ENCODE data around the gene EFNA5. TPM values are rescaled to one million over a fixed set of nuclear protein-coding genes. Genes with fewer than 3 reads are reported as not detected.

The EFNA5 gene
- total and polyA plus RNA-seq, 2 of the 8 experiments (the other 6 are each of a cell fraction or from before 2014, with no cell fraction given): 9.6 to 21.8 TPM

DNA sequence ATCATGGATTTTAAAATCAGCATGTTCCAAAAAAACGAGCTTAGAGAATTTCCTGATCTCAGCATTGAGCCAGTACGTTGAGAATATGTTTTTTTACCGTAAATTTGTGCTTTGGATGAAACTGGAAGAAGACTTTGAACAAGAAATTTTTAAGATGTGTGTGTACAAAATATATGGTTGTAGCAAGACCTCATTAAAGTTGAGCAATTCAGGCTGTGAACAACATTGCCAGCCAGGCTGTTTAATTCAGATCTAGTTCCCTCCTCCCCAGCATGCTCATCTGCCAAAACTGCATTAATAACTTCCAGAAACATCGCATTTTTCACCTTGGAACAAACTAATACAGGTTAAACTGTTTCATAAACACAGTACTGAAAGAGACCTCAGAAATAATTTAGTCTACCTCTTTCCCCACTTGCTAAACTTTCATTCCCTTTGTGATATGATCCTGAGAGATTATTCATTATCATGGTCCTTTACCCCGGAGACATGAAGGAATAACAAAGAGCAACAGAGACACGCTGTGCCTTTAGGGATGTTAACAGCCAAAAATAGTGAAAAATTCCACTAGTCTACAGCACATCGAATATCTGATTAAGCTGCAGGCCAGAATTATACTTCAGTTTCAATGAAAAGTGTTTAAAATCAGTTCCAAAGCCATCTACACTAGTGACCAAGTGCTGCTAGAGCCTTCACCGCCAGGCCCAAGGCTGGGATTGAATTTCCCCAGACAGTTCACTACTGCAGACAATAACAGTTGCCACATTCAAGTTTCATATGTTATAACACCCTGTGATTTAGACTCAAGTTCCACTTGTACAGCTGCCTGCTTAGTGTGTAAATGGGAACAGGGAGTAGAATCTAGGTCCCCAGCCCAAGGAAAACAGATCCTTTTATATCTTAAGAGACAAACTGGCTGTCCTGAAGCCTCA lies 89.6 kb downstream of the EFNA5 start:
- Histone ChIP-seq H4K20me1 (replicated peaks in 1 of 2; ENCODE audit: control insufficient read depth in 1 of 2, insufficient read depth in 2 of 2, low read length in 2 of 2) (no peaks in the 10 kb centered on the region), H3K79me2 (ENCODE audit: control insufficient read depth in 1 of 2, insufficient read depth in 2 of 2, low read length in 2 of 2) (peaks cover 0 to 26% of the 10 kb centered on the region in 2 experiments; a peak in 3 of 4 replicates), H3K9ac (replicated peaks in 1 of 4; ENCODE audit: extremely low read depth in 1 of 4, low read depth in 3 of 4, low read length in 3 of 4) (no peak overlapping the region), H3K23ac (ENCODE audit: insufficient read length) (no peak overlapping the region), H2AK5ac (ENCODE audit: low read depth, low read length) (no peak overlapping the region), H3K27me3 (replicated peaks in 1 of 4; ENCODE audit: control insufficient read depth in 3 of 4, extremely low read depth in 1 of 4, insufficient read depth in 3 of 4, low read length in 3 of 4) (no peaks in the 10 kb centered on the region), H2AFZ (ENCODE audit: low read length) (no peak overlapping the region), H3K4me2 (ENCODE audit: insufficient read depth in 1 of 2, low read depth in 2 of 2, low read length in 2 of 2) (no peak overlapping the region), H3K4me1 (replicated peaks in 1 of 4; ENCODE audit: control insufficient read depth in 3 of 4, insufficient read depth in 4 of 4, low read length in 3 of 4) (peaks cover 0 to 20% (median 8%) of the 10 kb centered on the region in 4 experiments; a peak in 6 of 7 replicates), H3K56ac (replicated peaks; ENCODE audit: insufficient read length, low read depth, low read length) (no peak overlapping the region), H3K79me1 (ENCODE audit: low read depth, low read length) (no peaks in the 10 kb centered on the region; the same call in 1 of the 2 replicates), H2BK5ac (ENCODE audit: low read depth, low read length) (no peak overlapping the region), H4K91ac (replicated peaks; ENCODE audit: insufficient read length, low read length) (no peak overlapping the region), H3K9me3 (ENCODE audit: insufficient read depth in 2 of 2, low read depth in 1 of 2, low read length in 1 of 2) (no peaks in the 10 kb centered on the region), H3K14ac (ENCODE audit: insufficient read length) (no peak overlapping the region), H2BK120ac (replicated peaks; ENCODE audit: low read depth, low read length) (no peak overlapping the region), H3K4ac (replicated peaks; ENCODE audit: insufficient read length, low read depth, low read length) (no peak overlapping the region), H3K18ac (ENCODE audit: extremely low read depth, low read length) (no peak overlapping the region), H3K23me2 (ENCODE audit: low read depth, low read length) (no peaks in the 10 kb centered on the region), H3K36me3 (ENCODE audit: control insufficient read depth in 2 of 4, insufficient read depth in 4 of 4, low read length in 3 of 4) (no peaks in the 10 kb centered on the region; a peak in 1 of 8 replicates), H3K27ac (ENCODE audit: low read depth, low read length) (no peak overlapping the region), H2BK20ac (ENCODE audit: low read length) (no peak overlapping the region), H4K8ac (ENCODE audit: extremely low read depth, insufficient read depth, low read length) (no peak overlapping the region), H4K5ac (ENCODE audit: insufficient read length, low read depth, low read length) (no peak overlapping the region), H2BK15ac (ENCODE audit: low read length) (no peak overlapping the region), H2BK12ac (ENCODE audit: low read depth, low read length) (no peak overlapping the region), H3K4me3 (ENCODE audit: extremely low read depth in 1 of 4, insufficient read depth in 2 of 4, low read depth in 3 of 4, low read length in 4 of 4) (no peak overlapping the region)
- ChIA-PET POLR2A (ENCODE audit: partially characterized antibody) (no interaction called here), CTCF (ENCODE audit: partially characterized antibody) (interaction anchor here (1.4 to 3.4 kb wide), 2 partner anchors 9 to 12 kb away, joined by 5 to 13 read pairs; no protein-coding TSS in a partner anchor)
- 94% methylated on average over 8 of the region's 8 CpGs; no CpG with 5 or more reads in 1 of the 2 experiments for WGBS, 2 experiments (ENCODE audit: extremely low coverage in 1 of 2, insufficient coverage in 1 of 2, insufficient read length in 1 of 2, insufficient replicate concordance in 2 of 2, low coverage in 1 of 2, low lambda C conversion rate in 2 of 2, missing lambda C conversion rate in 1 of 2)
- FAIRE-seq (peak; percentile 50), DNase-seq (ENCODE audit: low read depth in 1 of 2, low spot score in 2 of 2) (no peak)
- TF ChIP-seq SIX5 (IDR thresholded peaks at IDR 0.05; ENCODE audit: low read depth, low read length) (no peak), HDAC2 (IDR thresholded peaks at IDR 0.05; ENCODE audit: borderline replicate concordance in 1 of 2, low read depth in 2 of 2, low read length in 2 of 2) (no peak), TCF12 (IDR thresholded peaks at IDR 0.05; ENCODE audit: low read depth, low read length) (no peak), JUND (IDR thresholded peaks at IDR 0.05; ENCODE audit: low read length) (no peak), CTBP2 (IDR thresholded peaks at IDR 0.05; ENCODE audit: borderline replicate concordance, insufficient read depth, insufficient read length, low read length) (no peak), EZH2 (IDR thresholded peaks at IDR 0.05; ENCODE audit: low read depth, low read length, severe bottlenecking) (no peak), SP2 (IDR thresholded peaks at IDR 0.05; ENCODE audit: low read length) (no peak), FOSL1 (IDR thresholded peaks at IDR 0.05; ENCODE audit: insufficient read depth, low read depth, low read length) (no peak), RNF2 (IDR thresholded peaks at IDR 0.05; ENCODE audit: borderline replicate concordance, low read depth, low read length, missing control alignments, poor library complexity, severe bottlenecking) (no peak), SUZ12 (IDR thresholded peaks at IDR 0.05; ENCODE audit: low read length) (no peak), ZNF274 (IDR thresholded peaks at IDR 0.05; ENCODE audit: borderline replicate concordance, extremely low read depth, low read length) (no peak)

Data from H1 (cell line).